Astrocyte of the hippocampus (primary cell): ENCODE measurements around the gene CAV1.

Experiments used
- DNase-seq: peaks from one replicate; pipeline ENCODE4 v3.0.0; 2011; ENCODE audit warnings: low read depth, low spot score

CAV1 gene

DNA sequence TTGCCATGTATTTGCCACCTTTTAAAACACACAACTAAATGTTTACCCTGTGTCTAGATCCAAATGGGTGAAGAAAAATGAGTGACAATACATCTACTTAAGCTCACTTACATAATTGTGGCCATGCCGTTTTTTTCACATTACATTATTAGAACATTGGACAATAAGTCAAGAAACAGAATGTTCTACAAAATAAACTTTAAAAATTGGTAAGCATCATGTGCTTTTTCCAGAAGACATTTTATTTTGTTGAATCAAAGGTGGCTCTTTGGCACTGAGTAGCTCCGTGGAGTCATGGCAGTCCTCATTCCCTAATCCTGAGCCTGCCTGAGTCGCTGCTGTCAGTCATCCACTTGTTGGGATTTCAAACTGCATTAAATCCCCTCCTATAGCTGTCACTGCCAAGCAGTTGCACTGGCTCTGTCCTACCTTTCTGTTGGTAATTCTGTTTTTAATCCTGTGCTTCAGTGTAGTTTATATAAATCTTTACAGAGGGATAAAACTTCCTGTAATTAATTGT is 32.3 kb downstream of the CAV1 start:
- no peak for DNase-seq

GRCh38 chr7:116557901-116558300 is 33.1 kb downstream of the CAV1 start:
- DNase-seq: no peak

- DNase-seq: no peak
Observed at GRCh38 chr7:116560021-116560970, 35.5 kb downstream of the CAV1 start.

DNA sequence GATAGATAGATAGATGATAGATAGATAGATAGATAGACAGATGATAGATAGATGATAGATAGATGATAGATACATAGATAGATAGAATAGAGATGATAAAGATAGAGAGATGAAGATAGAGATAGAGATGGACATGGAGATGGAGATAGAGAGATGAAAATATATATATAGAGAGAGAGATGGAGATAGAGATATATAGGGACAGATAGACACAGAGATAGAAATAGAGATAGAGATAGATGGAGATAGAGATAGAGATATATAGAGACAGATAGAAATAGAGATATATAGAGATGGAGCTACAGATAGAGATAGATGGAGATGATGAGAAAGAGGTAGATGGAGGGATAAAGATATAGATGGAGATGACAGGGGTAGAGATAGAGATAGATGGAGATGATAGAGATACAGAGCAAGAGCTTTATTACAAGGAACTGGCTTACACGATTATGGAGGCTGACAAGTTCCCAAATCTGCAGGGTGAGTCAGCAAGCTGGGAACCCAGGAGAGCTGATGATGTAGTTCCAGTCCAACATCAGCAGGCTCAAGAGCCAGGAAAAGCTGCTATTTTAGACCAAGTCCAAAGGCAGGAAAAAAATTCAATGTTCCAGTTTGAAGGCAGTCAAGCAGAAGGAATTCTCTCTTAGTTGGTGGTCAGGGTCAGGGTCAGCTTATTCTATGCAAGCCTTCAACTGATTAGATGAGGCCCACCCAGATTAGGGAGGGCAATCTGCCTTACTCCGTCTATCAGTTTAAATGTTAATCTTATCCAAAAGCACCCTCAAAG is 37.1 kb downstream of the CAV1 start:
- no peak for DNase-seq

DNA sequence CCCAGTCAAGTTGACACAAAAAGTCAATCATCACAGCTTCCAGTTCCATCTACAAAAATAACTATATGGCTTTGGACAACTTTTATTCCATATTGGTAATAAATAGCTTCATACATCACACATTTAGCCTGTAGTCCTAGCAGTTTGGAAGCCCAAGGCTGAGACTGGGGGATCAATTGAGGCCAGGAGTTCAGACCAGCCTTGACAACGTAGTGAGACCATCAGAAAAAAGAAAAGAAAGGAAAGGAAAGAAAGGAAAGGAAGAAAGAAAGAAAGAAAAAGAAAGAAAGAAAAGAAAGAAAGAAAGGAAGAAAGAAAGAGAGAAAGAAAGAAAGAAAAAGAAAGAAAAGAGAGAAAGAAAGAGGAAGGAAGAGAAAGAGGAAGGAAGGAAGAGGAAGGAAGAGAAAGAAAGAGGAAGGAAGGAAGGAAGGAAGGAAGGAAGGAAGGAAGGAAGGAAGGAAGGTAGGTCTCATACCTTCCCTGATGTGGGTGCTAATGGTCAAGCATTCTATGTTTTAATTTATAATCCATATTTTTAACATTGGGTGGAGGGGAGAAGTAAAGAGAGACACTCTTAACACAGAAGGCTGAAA is 37.8 kb downstream of the CAV1 start:
- DNase-seq: no peak

GRCh38 chr7:116565981-116566380 is 41.1 kb downstream of the CAV1 start:
- no peak for DNase-seq

DNA sequence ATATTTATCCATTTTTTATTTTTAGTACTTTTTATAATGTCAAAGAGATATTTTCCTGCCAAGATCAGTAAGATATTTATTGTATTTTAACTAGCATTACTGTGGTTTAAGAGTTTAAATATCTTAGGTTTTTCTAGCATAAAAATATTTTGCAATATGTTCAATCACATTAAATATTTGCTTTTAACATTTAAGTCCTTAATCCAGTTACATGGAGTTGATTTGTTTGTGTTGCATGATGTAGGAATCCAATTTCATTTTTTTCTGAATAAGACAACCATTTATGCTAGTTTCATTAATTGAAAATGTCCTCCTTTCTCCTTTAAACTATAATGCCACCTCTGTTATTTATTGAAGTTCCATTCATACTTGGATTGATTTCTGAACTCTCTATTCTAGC is 41.8 kb downstream of the CAV1 start:
- DNase-seq: no peak

DNA sequence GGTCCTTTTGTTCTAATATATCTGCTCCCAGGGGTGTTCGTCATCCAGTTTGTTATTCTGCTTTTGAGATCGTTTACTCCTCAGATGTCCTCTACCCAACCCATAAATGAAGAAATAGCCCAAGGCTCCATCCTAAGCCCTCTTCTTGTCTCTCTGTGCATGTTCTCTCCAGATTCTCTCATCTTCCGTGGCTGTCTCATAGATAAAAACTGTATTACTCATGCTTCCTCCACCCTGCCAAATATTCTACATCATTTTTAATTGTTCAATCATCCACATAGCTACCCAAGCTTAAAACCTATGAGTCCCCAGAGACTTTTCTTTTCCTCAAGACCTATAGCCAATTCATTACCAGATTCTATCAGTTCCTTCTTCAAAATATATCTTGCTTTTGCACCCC is 44.9 kb downstream of the CAV1 start:
- DNase-seq: no peak

GRCh38 chr7:116570306-116570705 is 45.5 kb downstream of the CAV1 start:
- no peak for DNase-seq

GRCh38 chr7:116571037-116571436 is 46.2 kb downstream of the CAV1 start:
- peak; percentile 49 for DNase-seq

DNA sequence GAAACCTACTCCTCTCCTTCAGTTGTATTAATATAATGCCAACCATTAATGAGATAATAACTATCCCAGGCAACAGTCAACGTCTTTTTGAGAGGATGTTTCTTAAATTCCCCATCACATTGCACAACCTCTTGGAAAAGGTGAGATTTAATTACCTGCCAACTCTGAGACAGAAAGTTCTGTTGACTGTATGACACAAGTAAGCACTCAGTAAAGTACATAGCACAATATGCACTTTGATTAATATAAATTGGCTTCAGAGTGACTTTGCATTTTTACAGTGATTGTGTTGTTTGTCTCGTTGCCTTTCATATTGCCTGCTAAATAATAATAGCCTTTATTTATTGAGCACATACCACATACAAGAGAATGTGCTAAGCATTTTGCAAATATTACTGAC is 46.7 kb downstream of the CAV1 start:
- no peak for DNase-seq

DNA sequence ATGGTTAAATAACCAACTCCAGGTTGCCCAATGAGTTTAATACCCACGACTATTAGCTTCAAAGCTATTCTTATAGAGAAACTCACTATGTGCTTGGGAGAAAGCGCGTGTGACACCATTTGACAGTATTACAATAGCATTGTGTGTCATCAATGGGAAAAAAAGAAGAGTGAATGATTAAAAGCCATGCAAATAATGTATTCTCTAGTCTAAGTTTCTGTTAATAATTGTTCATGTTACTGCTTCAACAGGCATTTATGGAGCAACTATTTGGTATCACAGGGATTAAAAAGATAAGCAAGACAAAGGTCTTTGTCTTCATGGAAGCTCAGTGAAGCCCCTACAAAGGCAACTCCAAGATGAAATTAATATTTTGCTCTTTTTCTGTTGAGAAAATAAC is 47.2 kb downstream of the CAV1 start:
- no peak for DNase-seq

- DNase-seq: no peak
Observed at GRCh38 chr7:116573541-116573940, 48.7 kb downstream of the CAV1 start.

DNA sequence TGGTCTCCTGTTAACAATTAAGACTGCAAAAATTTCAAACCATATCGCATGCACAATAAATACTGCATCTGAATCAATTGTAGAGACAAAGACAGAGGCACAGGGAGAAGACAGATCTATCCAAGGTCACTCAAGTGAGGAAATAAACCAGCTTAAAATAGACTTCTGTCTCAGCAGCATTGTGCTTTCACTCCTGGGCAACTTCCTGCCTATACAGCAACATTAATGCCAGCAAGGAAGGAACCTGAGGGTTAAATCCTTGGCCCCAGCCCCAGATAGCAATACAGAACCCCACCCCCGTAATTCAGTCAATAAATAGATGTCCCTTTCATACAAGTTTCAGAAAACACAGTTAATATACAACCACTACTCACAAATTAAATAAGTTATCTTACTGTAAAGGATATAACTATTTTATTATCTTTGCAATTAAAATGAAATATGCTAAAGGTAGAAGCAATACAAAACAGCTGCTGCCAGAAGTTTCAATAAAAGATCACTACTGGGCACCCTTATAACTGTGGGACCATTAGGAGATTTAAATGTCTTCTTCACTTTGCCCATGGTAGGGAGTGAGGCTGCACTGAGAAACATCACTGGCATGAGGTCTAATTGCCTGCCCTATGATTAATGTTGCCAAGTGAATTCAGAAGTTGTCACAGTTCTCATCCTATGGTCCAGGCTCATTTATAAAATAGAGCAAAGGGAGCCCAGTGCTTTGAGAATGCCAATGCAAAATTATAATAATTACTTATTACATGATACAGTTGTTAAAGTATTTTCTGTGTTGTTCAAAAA is 49.4 kb downstream of the CAV1 start:
- no peak for DNase-seq

DNA sequence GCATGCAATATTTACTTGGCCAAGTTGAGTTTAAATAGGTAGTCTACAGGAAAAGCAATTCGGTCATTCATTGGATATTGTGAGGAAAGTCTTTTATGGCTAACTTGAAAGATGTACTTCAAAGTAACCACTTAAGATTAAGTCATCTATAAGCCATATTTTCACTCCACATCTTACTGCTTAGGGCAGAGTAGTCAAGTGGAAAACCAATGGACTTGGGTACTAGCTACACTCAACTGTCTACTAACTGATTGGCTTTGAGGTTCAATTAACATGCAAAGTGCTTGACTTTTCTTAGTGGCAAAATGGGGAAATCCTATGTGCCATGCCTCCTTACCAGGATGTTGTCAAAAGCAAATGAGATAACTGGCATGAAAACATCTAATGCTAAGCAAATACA is 51.0 kb downstream of the CAV1 start:
- DNase-seq: no peak

DNA sequence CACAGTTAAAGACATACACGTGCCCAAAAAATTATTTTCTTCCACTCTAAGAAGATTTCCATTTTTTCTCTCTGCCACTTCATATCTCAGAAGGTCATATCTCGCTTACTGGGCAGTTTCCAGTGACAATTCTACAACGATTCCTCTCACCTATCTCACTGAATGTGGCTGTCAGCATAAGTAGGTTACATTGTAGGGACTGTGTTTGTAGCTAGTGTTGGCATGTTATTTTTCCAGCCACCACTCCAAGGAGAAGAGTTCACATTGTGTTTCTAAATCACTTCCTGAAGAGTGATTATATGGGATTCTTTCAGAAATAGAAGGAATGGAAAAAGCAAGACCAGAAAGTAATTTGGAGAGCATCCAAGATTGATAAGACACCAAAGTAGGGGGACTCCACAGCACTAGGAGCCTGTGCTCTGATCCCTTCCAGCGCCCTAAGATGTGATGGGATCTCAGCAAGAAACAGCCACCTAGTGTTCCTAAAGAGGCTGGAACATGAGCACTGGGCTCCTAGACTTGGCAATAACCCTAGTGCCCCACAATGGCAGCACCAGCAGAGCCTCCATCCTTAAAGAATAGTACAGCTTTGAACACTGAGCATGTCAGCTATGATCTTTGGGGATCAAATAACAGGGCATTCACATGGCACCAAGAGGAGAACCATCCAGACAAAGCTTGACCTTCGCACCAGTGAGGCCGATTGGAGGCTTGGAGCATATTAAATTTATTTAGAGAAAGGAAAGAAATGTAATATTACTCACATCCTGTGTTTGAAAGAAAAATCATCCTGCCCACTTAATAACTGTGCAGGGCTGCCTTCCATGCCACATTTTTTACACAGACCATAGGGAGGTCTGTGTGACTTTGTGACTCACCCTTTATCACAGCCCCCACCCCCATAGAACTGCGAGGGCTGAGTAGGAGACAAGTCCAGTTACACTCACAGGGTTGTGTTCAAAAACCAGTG is 51.8 kb downstream of the CAV1 start:
- peak; percentile 85 for DNase-seq

GRCh38 chr7:116577320-116577871 is 52.6 kb downstream of the CAV1 start:
- DNase-seq: peak; percentile 24

- DNase-seq: no peak
Observed at GRCh38 chr7:116578526-116578925, 53.7 kb downstream of the CAV1 start.

- DNase-seq: no peak
Observed at GRCh38 chr7:116579322-116579721, 54.5 kb downstream of the CAV1 start.

DNA sequence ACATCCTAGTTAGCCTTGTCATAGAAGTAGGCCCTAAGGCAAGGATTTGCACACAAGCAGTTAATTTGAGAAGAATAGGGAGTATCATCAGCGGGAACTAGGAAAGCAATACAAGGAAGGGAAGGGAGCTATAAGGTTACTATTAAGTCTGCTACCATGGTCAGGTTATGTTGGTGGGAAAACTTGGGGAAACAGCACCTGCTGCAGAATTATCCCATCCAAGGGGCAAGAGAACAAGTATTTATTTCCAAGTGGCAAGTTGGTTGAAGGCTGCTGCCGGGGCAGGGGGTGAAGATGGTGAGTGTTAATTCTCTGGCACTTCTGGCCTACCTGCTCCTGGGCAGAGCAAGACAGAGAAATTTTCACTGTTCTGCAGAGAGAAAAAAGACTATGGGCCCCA is 55.0 kb downstream of the CAV1 start:
- DNase-seq: no peak
